Peyer's patch (tissue), 4 donors: Measurements from ENCODE around the gene MIDN.

Experiments
- POLR2A ChIP-seq, 2 donors: fragments of 450-650 bp; IDR thresholded peaks; one replicate each; pipeline ENCODE4 v1.5.1; 2017; ENCODE audit warnings: antibody characterized with exemption in 2 of 2, mild to moderate bottlenecking in 2 of 2, moderate library complexity in 2 of 2
- TF ChIP-seq, protein P1 (sequence below), 6 experiments: fragments of 450-650 bp in 4 of 6; fragments of 200-600 bp in 2 of 6; sonication (generic) in 1 of 6; IDR thresholded peaks; one replicate each; pipeline ENCODE4 v1.5.1; 2017 to 2019; ENCODE audit warnings: antibody characterized with exemption in 6 of 6, mild to moderate bottlenecking in 3 of 6, moderate library complexity in 1 of 6

DNA sequence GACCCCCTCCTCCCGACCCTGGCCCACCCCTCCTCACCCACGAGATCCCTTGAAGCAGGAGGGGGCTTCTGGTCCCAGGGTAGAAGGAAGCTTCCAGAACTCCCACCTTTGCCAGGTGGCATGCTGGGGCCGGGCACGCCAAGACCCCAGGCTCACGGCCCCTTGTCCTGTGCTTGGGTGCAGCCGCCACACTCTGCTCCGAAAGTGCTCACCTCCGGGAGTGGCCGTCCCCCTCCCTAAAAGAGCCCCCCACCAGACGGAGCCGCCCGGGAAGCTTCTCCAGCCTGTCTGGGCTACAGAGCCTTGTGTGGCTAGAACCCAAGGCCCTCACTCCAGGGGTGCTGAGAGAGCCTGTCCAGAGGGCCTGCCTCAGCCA lies 35.5 kb downstream of the MIDN start:
- TF ChIP-seq, protein P1, sequence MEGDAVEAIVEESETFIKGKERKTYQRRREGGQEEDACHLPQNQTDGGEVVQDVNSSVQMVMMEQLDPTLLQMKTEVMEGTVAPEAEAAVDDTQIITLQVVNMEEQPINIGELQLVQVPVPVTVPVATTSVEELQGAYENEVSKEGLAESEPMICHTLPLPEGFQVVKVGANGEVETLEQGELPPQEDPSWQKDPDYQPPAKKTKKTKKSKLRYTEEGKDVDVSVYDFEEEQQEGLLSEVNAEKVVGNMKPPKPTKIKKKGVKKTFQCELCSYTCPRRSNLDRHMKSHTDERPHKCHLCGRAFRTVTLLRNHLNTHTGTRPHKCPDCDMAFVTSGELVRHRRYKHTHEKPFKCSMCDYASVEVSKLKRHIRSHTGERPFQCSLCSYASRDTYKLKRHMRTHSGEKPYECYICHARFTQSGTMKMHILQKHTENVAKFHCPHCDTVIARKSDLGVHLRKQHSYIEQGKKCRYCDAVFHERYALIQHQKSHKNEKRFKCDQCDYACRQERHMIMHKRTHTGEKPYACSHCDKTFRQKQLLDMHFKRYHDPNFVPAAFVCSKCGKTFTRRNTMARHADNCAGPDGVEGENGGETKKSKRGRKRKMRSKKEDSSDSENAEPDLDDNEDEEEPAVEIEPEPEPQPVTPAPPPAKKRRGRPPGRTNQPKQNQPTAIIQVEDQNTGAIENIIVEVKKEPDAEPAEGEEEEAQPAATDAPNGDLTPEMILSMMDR (IDR thresholded peaks at IDR 0.05) = no peak
- TF ChIP-seq POLR2A (IDR thresholded peaks at IDR 0.05) = no peak
